Ureter (tissue), 1 donor: ENCODE results near the gene LINC01488. TPM values are rescaled to one million over a fixed set of nuclear protein-coding genes. Genes with fewer than 3 reads are reported as not detected.

Experiments
- DNase-seq: peaks from one replicate; pipeline ENCODE4 v3.0.0-alpha.2; 2020; ENCODE audit warnings: low spot score
- total RNA-seq: library from RNA; stranded (reverse); gene quantifications from one replicate; pipeline ENCODE4 v1.2.4, GENCODE V29; 2023
- donor health status: DM: yes; HTN: yes; CAD: no.

LINC01488 gene
- total RNA-seq, 1 donor from 2014 or later: not detected

DNA sequence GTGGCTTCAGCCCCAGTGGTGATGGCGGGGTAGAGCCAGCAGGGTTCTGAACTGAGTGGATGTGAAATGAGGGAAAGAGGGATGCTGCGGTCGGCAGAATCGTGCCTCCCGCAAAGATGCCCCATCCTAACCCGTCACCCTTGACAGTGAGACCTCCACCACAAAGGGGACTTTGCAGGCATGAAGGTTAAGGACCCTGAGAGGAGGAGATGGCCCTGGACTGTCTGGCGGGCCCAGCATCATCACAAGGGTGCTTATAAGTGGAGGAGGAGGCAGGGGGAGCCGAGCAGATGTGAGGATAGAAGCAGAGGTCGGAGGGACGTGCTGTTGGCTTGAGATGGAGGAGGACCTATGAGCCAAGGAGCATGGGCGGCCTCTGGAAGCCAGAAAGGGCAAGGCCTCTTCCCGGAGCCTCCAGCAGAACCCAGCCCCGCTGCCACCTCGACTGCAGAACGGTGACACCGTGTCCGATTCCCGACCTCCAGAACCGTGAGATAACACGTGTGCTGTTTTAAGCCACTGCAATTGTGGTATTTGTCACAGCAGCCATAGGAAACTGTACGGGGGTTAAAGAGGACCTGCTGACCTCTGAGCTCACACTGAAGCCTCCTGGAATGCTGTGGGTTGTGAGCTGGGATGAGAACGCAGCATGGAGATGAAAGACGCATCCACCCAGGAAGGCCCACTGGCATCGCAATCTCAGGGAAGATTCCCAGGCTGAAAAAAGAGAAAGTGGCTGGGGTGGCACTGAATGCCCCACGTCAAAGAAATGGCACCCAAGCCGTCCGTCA lies 10.9 kb downstream of the LINC01488 start:
- DNase-seq: no peak

DNA sequence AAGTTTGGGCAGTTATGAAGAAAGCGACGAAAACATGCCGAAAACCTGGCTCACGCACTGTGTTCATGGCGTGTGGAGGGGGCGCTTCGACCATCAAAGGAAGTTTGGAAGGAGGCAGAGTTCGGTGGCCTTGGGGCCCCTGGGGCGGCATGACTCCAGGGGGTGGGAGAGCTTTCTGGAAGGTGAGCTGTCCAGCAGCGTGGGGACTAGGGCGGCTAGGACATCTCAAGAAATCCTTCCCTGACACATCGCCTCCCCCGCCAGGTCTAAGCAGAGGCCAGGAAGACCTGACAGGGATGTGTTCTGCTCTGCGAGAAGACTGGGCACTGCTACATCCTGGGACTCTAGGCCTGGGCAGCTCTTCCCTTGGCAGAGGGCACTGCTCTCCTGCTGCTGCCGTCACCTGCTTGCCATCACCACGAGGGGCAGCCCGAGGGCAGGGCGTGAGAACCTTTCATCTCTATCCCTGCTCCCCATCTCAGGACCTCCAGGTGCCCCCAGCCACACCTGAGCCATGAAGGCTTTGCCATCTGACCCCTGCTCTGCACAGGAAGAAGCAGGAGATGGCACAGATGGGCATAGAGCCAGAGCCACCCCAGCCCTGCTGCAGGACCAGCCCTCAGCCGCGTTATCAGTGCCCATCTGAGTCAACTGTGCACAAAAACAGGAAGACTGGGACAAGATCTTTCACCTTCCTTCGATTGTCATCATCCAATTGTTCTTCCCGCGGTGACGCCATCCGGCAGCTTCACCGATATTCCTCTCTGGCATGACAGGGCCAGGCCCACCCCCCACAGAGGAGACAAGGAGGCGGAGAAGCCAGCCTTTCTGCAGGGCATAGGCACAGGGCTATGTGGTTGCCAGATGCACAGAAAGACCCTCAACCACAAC lies 12.7 kb downstream of the LINC01488 start:
- no peak for DNase-seq

DNA sequence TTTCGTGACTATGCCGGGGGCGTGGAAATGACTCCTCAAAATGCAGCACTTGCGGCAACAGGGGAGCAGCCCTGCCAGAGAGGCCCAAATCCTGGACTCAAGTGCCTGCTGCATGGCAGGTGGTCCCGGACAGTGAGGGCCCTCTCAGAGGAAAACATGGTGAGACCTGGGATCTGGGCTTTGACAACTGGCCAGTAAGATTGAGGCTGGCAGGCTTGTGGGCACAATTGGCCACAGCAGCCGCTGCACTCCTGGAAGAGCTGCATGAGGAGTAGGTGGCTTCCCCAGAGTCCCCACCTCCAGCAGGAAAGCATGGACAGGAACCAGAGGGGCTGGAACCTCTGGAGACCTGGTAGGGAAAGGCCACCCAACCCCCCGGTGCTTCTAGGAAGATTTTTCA lies 13.4 kb downstream of the LINC01488 start:
- DNase-seq: no peak

DNA sequence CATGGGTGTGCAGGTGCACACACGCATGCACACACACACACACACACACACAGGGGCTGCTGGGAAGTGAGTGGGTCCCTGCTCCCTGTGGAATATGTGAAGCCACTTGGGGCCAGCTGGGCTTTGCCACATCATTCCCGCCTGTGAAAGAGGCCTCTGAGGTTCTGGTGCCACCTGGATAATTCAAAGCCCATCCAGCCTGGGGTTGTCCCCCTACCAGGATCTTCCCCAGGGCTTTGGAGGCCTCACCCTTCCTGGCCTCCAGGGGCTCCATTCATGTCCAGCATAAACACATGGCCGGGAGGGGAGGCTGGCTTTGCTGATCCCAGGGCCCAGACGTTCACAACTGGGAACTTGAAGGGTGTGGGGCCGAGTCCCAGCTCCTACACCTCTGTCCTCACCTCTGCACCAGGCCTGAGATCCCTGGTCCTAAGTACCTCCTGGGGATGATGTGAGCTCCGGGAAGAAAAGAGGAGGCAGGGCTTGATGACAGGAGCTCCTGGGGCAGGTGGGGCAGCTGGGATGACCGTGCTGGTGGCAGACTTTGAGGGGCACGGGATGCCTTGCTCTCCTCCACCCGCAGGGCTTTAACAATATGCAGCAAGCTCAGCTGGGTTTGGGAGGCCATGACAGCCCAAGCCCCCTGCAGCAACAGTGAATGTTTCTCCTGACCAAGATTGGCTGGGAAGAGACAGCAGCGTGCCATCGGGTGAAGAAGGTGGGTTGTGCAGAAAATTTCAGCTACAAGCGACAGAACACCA lies 14.2 kb downstream of the LINC01488 start:
- no peak for DNase-seq

DNA sequence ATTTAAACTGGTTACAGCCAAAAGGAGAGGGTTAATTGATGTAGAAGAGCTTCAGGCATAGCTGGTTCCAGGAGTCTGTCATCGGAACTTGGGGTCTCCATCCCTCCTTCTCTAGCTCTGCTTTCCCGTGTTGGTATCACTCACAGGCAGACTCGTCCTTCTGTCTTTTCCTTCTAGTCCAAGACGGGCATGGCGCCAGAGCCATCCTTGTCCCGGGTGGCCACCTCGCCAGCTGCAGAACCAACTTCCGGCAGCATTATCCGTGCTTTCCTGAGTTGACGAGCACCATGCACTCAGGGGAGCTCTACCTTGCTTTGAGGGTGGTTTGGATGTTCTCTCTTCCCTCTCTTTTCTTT lies 14.7 kb downstream of the LINC01488 start:
- no peak for DNase-seq

DNA sequence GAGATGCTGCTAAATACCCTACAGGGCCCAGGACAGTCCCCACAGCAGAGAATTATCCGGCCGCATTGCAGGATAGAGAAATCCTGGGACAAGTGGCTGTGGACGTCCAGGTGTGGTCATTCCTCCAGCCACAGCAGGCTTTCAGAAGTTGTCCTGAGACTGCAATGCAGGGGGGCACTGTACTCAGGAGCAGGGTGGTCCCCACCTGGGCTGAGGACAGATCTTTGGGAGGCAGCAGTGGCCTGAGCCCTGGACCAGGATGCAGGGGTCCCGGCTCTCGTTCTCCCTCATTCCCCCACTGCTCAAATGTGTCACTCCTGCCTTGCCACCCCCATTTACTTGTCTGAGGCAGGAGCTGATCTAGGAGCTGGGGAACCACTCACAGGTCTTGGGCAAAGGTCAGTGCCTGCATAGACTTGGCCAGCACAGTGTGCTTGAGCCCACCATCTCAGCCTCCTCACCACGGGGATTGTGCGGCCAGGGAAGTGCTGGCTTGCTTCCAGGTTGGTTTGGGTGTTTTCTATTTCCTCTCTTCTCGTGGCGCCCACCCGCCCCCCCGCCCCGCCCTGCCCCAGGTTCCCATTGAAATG lies 15.3 kb downstream of the LINC01488 start:
- DNase-seq: no peak

DNA sequence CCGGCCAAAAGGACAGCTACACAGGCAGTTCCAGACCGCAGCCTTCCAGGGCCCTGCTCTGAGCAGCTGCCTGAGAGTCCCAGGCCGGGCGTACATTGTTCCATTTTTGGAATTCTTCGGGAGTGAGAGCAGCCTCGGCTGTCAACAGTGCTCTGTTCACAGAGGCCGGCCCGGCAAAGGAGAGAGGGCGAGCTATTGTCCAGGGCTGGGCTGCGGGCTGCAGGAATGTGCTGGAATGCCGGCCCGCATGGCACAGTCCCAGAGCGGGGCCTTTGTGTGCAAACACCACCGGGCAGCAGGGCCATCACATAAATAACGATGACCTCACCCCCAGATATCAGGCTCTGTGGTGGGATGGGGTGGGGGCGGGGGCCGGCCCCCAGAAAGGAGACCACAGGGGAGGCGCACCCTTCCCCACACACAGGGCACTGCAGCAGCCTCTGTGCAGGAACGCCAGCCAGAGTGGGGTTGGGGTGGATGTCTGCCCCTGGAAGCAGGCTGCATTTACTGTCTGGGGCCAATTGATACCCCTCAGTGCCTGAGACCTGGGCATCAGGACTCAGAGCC lies 15.8 kb downstream of the LINC01488 start:
- DNase-seq: peak; percentile 80

DNA sequence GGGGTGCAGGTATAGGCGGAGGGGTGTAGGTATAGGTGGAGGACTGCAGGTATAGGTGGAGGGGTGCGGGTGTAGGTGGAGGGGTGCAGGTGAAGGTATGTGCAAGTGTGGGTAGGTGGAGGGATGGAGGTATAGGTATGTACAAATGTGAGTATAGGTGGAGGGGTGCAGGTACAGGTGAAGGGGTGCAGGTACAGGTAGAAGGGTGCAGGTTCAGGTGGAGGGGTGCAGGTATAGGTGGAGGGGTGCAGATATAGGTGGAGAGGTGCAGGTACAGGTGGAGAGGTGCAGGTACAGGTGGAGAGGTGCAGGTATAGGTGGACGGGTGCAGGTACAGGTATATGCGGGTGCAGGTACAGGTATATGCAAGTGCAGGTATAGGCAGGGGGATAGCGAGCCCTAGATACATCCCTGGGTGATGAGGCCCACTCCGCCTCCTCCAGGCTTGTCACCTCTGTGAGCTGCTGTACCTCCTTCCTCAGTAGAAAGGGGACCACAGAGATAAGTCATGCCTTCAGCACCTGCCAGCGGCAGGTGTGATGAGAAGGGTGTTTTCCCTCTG lies 17.2 kb downstream of the LINC01488 start:
- no peak for DNase-seq

DNA sequence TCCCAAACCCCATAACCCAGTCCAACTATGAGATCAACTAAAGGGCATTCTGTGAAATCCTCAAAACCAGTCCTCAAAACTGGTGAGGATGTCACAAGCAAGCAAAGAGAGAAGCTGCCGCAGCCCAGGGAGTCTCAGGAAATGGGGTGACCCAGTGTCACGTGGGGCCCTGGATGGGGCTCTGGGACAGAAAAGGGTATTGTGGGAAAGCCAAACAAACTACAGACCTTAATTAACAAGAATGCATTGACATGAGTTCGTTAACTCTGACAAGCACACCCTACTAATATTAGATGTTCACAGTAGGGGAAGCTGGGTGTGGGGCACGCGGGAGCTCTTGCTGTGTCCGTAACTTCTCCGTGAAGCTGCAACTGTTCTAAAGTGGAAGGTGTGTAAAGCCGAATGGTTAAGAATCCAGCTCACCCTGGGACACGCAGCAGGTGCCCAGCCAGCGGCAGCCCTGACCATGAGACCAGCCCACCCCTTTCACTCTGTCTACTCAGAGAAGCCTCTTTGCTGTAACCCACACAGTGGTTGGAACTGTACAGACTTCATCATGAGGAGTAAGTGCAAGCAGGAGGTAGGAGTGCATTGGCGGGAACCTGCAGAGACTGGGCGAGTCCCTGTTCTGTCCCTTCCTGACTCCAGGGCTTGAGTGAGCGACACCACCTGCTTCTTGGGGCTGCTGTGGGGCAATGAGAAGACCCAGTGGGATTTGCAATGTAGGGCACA lies 17.9 kb downstream of the LINC01488 start:
- DNase-seq: no peak

DNA sequence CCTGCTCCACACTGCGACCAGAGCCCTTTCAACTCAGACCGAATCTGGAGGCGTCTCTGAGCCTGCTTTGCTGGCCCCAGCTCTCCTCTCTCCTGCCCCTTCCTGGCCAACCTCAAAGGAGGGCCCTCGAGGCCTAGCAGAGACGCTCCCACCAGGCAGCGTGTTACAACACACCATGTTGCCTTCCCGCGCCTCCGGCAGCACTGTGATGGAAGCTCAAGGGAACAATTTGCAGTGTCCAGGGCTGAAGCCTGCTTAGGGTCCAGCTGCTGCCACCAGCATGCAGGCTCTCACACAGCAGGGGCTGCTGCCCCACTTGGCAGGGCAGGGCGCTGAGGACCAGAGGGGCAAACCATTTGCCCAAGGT lies 18.4 kb downstream of the LINC01488 start:
- DNase-seq: no peak

DNA sequence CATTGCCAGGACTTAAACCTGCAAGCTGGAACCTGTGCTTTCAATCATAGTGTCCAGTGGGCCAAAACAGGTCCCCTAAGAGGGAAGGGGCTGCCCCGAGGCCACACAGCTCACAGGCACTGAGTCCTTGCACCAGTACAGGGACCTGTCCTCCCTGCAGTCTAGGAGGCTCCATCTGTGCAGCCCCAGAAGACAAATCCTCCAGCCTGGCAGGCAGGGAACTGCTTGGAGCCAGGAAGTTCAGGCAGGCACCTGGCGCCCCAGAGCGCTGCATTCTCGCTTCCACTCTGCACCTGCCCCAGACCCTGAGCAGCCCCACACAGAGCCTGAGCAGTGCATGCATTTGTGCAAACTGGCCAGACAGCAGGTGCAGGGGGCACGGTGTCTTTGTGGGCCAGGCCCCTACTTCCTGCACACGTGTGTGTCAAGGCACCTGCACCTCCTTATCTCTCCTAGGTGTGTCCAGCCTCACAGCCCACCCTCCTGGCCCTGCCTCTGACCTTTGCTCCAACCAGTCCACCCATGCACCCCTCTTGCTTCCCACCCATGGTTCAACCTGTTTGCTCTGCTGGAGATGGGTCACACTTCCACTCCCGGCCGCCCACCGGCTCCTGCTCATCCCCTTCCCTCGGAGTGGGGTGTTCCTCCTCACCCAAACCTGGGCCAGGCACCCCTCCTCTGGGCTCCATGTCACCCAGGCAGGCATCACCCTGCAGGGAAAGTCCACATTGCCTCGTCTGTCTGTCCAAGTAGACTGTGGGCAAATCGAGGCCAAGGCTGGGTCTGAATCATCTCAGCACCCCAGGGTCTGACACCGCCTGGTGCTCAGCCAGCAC lies 19.0 kb downstream of the LINC01488 start:
- DNase-seq: no peak

DNA sequence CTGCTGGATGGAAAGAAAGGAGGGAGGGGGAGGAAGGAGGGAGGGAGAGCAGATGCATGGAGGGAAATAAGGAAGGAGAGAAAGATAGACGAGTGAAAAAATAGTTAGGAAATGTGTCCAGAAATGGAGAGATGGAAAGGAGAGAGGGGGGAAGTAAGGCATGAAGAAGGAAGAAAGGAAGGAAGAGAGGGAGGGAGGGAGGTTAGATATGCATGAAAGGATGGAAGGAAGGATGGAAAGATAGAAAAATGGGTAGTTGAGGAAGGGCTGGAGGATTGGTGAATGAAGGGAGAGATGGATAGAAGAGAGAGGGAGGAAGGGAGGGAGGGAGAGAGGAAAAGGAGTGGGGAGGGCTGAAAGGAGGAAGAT lies 19.6 kb downstream of the LINC01488 start:
- no peak for DNase-seq

DNA sequence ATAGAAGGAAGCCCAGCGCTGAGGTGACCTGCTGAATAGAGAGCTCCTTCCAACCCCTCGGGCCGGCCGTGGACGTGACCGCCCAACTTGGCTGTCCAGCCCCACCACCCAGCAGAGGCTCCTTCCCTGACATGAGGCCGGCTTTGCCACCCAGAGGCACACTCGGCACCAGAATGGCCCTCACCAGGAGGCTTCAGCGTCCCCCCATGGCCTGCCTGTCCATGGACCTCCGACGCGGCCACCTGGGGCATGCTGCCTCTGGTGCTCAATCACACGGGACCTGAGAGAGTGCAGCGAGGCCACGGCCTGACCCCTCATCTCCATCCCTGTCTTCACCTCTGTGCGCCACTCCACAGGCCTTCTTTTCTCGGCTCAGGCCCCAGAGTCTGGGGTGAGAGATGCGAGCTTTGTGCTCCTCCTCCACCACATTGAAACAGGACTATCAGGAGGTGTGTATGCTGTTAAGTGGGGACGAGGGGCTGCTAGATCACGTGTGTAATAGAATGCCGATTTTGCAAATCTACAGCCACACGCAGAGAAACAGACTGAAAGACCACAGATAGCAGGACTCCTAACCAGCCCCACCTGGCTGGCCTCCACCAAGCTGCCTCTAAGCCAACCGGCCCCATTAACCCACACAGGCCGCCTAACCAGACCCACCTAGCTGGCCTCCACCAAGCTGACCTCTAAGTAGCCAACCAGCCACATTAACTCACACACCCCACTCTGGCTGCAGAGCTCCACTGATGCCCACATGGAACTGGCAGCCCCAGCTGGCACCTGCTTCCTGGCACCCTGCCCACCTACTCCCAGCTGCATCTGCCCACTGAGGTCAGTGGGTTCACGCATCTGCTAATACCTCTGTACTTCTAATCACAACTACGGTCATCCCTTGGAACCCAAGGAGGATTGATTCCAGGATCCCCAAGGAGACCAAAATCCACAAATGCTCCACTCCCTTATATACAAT lies 20.7 kb downstream of the LINC01488 start:
- no peak for DNase-seq

DNA sequence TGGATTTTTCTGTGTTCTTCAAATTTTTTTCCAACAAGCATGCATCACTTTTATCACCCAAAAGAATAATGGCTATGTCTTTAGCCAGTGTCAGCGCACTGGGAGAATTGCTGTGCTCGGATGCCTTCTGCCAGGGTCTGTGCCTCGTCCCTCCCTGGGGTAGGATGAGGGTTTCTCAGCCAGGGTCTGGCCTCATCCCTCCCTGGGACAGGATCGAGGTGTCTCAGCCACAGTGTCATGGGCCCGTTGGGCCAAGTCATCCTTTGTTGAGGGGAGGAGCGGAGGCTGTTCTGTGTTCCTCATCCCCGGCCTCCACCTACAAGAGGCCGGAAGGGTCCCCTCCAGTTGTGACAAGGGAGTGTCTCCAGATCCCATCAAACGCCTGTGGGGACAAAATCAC lies 22.7 kb downstream of the LINC01488 start:
- DNase-seq: no peak

DNA sequence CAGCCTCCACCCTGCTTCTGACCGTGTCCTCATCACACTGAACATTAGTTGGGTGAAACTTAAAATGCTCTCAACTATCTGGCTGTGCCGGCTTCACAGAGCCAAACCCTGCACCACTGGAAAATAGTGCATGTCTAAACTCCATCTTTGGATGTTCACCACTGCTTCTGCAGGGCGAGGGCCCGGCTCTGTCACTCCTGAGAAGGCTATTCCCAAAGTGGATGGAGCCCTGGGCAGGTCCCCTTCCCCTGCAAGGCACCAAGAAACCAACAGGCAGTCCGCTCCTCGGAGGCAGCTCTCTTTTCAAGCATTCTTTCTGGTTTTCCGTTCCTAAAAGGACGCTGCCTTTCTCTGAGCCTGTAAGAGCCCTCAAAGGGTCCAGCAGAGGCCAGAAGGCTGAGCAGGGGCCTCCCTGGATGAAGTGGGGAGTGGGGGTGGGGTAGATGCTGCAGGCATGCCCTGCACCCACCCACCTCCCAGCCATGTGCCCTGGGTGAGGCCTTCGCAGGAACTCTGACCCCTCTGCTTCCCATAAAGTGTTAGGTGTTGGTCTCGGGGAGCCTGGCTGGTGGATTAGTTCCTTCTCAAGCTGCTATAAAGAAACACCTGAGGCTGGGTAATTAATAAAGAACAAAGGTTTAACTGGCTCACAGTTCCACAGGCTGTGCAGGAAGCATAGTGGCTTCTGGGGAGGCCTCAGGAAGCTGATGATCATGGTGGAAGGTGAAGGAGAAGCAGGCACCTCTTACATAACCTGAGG lies 23.3 kb downstream of the LINC01488 start:
- DNase-seq: no peak

DNA sequence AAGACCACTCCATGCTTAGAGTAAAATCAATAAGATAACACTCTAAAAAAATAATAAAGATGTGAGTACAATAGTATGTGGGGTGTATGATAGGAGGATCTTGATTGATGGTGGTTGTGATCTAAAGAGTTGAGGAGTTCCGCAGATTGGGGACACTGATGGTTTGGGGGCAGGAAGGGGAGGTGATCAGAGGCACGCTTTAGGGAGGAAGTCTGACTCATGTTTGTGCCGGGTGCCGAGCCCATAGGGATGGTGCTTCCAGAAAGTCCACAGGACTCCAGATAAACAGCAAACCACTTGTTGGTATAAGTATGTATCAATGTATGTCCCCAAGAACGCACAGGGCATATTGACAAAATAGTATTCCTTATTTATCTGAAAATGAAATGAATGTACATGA lies 27.5 kb downstream of the LINC01488 start:
- DNase-seq: no peak

DNA sequence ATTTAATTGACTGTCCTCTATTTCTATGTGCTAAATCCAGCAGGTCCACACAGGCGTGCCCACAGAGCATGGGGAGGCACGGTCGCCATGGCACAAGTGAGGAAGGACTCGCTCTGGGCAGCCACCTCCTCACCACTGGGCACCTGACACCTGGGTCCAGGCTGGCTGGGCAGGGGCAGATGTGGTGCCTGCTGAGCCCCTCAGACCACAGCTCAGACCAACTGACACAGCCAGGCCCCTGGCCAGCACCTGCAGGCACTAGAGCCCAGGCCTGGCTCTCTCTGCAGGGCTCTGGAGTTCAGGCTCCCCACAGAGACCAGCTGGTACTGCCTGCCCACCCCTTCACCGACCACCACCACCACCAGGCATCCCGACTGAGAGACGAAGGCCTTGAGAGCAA lies 27.9 kb downstream of the LINC01488 start:
- DNase-seq: no peak

DNA sequence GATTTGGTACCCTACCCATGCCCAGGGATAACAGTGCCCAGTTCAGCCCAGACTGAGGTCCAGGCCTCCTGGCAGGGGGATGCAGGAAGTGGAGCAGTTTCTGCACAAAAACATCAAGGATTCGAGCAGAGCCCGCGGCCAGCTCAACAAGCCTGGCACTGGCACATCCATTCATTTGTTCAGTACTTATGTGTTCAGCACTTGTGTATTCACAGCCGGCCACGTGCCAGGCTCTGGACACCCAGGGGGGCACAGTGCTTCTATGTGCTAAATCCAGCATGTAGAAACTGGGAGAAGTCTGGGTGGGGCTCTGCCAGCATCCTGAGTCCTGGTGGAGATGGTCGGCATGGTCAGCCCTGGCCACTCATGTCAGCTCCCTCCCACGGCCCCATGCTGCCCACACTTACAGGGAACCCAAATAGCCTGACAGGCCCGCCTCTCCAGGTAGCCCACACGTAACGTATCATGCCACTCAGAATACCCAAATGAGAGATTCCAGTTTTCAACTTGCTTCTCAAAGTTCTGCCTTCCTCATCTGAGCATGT lies 28.5 kb downstream of the LINC01488 start:
- no peak for DNase-seq
